Duodenal mucosa (tissue), 2 donors: ENCODE measurements around the gene RAPGEF2.

Experiments
- H3K27ac ChIP-seq: one replicate; pipeline ENCODE4 v1.7.0; 2013; ENCODE audit warnings: low read depth, low read length
- H3K27me3 ChIP-seq, 2 donors: one replicate each; pipeline ENCODE4 v1.7.0; 2013; ENCODE audit warnings: low read length in 2 of 2, control low read depth in 1 of 2; ENCODE audit not compliant: insufficient read depth in 2 of 2, control insufficient read depth in 1 of 2
- H3K36me3 ChIP-seq, 2 donors: one replicate each; pipeline ENCODE4 v1.7.0; 2013; ENCODE audit warnings: low read length in 2 of 2, control low read depth in 1 of 2; ENCODE audit not compliant: insufficient read depth in 2 of 2, control insufficient read depth in 1 of 2
- H3K4me1 ChIP-seq, 2 donors: one replicate each; pipeline ENCODE4 v1.7.0; 2013; ENCODE audit warnings: low read length in 2 of 2, control low read depth in 1 of 2; ENCODE audit not compliant: insufficient read depth in 2 of 2, control insufficient read depth in 1 of 2
- H3K4me3 ChIP-seq, 2 donors: one replicate each; pipeline ENCODE4 v1.7.0; 2013; ENCODE audit warnings: low read length in 2 of 2, low read depth in 1 of 2
- H3K9ac ChIP-seq, 2 donors: one replicate each; pipeline ENCODE4 v1.7.0; 2013; ENCODE audit warnings: low read length in 2 of 2, low read depth in 1 of 2
- H3K9me3 ChIP-seq, 2 donors: one replicate each; pipeline ENCODE4 v1.7.0; 2013; ENCODE audit warnings: low read length in 2 of 2, control low read depth in 1 of 2; ENCODE audit not compliant: control insufficient read depth in 1 of 2

Gene RAPGEF2

DNA sequence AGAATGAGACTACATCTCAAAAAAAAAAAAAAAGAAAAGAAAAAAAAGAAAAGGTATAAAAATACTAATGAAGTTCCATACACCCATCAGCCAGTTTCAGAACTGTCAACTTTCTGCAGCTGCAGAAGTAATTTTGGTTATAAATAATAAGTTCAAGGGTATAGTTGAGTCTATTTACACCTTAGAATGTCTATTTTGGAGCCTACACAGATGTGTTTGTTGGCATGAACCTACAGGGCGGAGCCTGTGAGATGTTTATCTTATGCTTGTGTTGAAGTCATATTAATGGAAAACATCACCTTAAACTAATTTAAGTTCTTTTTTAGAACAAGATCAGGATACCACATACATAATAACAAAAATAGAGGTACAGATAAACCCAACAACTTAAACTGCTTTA lies 85.8 kb downstream of the RAPGEF2 start:
- Histone ChIP-seq H3K27me3 (no peaks in the 10 kb centered on the region), H3K27ac (no peak overlapping the region), H3K9ac (no peak overlapping the region), H3K9me3 (no peaks in the 10 kb centered on the region), H3K4me1 (peaks cover 0 to 5% of the 10 kb centered on the region in 2 donors), H3K4me3 (no peak overlapping the region), H3K36me3 (no peaks in the 10 kb centered on the region)

DNA sequence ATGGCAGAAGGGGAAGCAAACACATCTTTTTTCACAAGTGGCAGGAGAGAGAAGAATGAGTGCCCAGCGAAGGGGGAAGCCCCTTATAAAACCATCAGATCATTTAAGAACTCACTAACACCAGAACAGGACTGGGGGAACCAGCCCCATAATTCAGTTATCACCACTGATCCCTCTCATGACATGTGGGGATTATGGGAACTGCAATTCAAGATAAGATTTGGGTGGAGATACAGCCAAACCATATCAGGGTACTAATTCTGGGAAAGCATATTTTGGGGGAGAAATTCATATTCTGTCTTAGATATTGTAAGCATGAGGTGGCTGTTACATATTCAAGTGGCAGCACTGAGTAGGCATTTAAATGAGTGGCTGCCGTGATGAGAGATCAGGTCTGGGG lies 87.8 kb downstream of the RAPGEF2 start:
- H3K4me1 ChIP-seq: no peaks in the 10 kb centered on the region
- no peaks in the 10 kb centered on the region for H3K9me3 ChIP-seq
- no peak overlapping the region for H3K9ac ChIP-seq
- H3K4me3 ChIP-seq: no peak overlapping the region
- no peak overlapping the region for H3K27ac ChIP-seq
- no peaks in the 10 kb centered on the region for H3K36me3 ChIP-seq
- no peaks in the 10 kb centered on the region for H3K27me3 ChIP-seq

DNA sequence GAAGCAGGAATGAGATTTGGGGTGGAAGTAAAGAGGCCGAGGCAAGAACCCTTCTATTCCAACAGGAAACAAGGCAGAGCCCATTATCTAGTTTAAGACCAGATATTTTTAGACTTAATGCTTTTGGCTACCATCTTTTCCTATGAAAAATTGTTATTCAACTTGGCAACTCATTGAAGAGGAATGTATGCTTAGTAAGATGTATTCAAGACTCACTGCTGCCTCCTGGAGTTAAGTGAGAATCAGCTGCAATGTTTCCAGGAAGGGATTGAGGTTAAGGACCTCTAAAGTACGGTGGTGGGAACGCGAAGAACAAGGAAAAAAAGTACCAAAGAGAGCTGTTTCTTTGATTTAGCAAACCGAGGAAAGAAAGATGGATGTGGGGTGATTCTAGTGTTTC lies 89.1 kb downstream of the RAPGEF2 start:
- Histone ChIP-seq H3K36me3 (no peaks in the 10 kb centered on the region), H3K27ac (no peak overlapping the region), H3K27me3 (no peaks in the 10 kb centered on the region)

DNA sequence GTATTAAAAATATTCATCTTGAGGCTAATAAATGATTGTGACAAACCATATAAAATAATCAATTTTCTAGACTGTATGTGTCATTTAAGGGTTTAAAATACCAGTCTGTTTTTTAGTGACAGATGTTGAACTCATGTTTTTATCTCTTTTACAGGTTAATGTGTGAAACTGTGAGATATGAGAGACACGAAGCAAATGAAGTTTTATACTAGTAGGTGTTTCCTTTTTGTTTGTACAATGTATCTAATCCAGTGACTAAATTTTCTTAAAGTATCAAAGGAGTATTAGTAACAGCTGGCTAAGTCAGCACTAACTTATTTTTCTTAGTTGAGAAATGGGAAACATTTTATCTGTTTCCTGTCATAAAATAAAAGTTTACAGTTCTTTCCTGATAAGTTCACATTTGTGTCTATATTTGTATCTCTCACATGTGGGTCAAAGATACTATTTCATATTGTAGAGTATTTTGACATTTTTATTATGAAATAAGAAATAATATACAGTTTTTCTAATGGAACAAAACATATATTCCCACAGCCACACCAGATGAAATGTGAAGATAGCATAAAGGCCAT lies 90.3 kb downstream of the RAPGEF2 start:
- no peak overlapping the region for H3K4me3 ChIP-seq
- H3K27me3 ChIP-seq: no peaks in the 10 kb centered on the region
- H3K36me3 ChIP-seq: no peaks in the 10 kb centered on the region
- no peak overlapping the region for H3K27ac ChIP-seq
- H3K4me1 ChIP-seq: no peaks in the 10 kb centered on the region
- no peaks in the 10 kb centered on the region for H3K9me3 ChIP-seq
- no peak overlapping the region for H3K9ac ChIP-seq

More for the DNA sequence above, 89.1 kb downstream of the RAPGEF2 start:
- Histone ChIP-seq H3K9me3 (no peaks in the 10 kb centered on the region), H3K9ac (no peak overlapping the region), H3K4me1 (no peaks in the 10 kb centered on the region), H3K4me3 (no peak overlapping the region)

DNA sequence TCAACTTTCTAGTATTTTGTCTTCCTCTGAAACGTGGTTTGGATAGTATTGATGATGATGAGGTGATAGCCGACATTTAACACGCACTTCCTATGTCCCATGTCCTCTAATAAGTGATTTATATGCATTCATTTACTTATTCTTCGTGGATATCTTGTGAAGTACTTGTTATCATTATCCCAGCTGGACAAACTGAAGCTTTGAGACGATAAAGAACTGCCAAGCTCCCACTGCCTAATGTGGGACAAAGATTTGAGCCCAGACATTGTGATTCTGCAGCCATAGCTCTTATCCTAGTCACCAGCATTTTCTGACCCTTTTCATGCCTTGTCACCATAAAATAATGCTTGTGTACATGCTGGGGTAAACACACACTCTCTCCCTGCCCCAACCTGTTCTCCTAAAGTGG lies 92.5 kb downstream of the RAPGEF2 start:
- H3K4me1 ChIP-seq: no peaks in the 10 kb centered on the region

DNA sequence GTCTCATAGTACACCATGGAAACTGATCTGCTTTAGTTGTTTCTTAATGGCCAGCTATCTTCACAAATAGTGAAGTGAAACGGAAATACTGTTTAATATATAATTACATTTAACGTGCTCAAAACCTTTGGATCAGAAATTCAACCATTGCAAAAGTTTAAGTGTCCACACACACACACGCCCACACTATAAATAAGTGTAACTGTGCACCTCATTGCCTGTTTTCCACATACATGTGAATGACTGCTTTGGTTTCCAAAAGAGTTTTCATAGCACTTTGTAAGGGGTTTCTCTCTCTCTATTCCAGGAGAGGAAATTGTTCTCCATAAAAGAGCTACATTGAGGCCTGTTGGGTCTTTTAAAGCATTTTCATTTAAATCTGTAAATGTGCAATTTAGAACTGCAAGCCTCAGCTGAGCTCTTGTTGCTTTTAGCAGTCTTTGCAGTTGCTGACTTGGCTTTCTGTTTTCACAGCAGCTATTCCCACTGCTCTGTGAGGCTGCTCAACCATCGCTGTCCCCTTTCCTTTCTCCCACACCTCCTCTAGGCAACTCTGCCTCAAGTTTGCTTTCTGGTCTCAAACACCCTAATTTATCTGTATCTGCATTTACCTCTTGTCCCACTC lies 94.5 kb downstream of the RAPGEF2 start:
- Histone ChIP-seq H3K4me3 (no peak overlapping the region), H3K9me3 (no peaks in the 10 kb centered on the region), H3K4me1 (no peaks in the 10 kb centered on the region), H3K36me3 (no peaks in the 10 kb centered on the region), H3K9ac (no peak overlapping the region), H3K27ac (no peak overlapping the region), H3K27me3 (no peaks in the 10 kb centered on the region)

More for the DNA sequence above, 92.5 kb downstream of the RAPGEF2 start:
- H3K9me3 ChIP-seq: no peaks in the 10 kb centered on the region
- no peak overlapping the region for H3K27ac ChIP-seq
- no peaks in the 10 kb centered on the region for H3K27me3 ChIP-seq
- H3K9ac ChIP-seq: no peak overlapping the region
- H3K4me3 ChIP-seq: no peak overlapping the region
- no peaks in the 10 kb centered on the region for H3K36me3 ChIP-seq

DNA sequence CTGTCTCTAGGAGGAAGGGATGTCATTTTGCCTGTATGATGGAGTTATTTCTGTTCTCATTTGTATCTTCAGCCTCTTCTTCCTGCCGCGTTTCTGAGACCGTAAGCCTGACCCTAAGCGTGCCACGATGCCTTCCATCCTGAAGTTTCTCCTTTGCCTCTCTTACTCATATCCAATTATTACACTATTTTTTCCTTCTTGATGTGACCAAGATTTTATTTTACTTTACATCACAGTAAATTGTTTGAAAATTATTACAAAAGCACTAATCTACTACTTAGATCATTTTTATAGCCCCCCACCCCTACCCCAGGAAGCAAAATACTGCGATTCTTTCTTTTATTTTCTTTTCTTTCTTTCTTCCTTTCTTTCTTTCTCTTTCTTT lies 95.0 kb downstream of the RAPGEF2 start:
- H3K36me3 ChIP-seq: no peaks in the 10 kb centered on the region
- H3K9me3 ChIP-seq: no peaks in the 10 kb centered on the region
- no peaks in the 10 kb centered on the region for H3K4me1 ChIP-seq
- no peak overlapping the region for H3K4me3 ChIP-seq
- no peaks in the 10 kb centered on the region for H3K27me3 ChIP-seq
- H3K9ac ChIP-seq: no peak overlapping the region
- H3K27ac ChIP-seq: no peak overlapping the region

DNA sequence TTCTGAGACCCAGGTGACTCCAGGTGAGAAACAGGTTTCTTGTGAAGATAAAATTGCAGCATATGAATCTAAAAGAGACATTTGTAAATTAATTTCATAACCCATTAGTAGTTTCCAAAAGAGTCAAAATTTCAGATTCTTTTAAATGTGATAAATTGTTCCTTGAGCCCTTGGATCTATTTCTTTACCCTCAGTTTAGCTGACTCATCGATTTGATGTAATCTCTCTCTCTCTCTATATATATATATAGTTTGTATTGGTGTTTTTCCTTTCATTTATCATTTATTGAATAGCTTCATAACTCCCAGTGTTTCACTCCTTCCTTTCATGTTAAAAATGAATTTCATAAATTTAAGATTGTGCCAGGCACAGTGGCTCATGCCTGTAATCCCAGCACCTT lies 96.9 kb downstream of the RAPGEF2 start:
- H3K4me3 ChIP-seq: no peak overlapping the region
- H3K9ac ChIP-seq: no peak overlapping the region
- no peaks in the 10 kb centered on the region for H3K27me3 ChIP-seq
- H3K36me3 ChIP-seq: no peaks in the 10 kb centered on the region
- H3K9me3 ChIP-seq: no peaks in the 10 kb centered on the region
- H3K27ac ChIP-seq: no peak overlapping the region
- no peaks in the 10 kb centered on the region for H3K4me1 ChIP-seq

DNA sequence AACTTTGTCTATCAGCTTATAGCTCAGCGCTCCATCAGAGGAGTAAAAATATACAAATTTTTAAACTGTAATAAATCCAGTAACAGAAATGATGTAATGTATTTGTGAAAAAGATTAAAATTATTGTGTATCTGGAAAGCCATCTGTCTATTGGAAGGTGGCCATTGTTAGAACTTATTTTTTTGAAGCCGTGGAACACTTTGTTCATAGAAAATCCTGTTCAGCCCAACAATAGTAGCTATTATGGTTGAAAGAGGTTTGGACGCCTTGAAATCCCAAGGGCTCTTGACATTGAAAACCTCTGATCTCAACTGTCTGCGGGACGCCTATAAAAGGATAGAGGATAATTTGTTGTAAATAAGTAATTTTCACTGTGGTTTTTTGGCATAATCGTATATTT lies 98.3 kb downstream of the RAPGEF2 start:
- Histone ChIP-seq H3K36me3 (no peaks in the 10 kb centered on the region), H3K4me1 (no peaks in the 10 kb centered on the region), H3K9me3 (no peaks in the 10 kb centered on the region), H3K9ac (no peak overlapping the region), H3K27me3 (no peaks in the 10 kb centered on the region), H3K27ac (no peak overlapping the region), H3K4me3 (no peak overlapping the region)

DNA sequence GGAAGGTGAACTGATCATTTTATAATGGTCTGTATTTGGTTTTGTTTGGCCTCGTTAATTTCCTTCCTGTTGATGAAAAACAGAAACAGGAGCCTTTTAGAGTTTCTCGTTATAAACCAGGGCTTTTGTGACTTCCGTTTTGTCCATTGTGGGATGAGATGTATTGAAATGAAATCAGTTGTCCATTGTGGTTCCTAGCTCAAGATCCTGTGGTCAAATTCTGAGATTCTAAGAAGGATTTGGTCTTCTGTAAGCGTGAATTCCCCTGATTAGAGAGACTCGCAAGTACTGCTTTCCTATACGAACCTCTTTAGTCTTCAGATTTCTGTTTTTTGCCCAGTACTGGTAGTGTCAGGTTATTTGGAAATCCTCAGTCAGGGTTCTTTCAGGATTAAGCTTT lies 101.7 kb downstream of the RAPGEF2 start:
- H3K27me3 ChIP-seq: no peaks in the 10 kb centered on the region
- H3K4me1 ChIP-seq: no peaks in the 10 kb centered on the region
- no peak overlapping the region for H3K9ac ChIP-seq
- no peak overlapping the region for H3K27ac ChIP-seq
- no peaks in the 10 kb centered on the region for H3K9me3 ChIP-seq
- no peak overlapping the region for H3K4me3 ChIP-seq
- no peaks in the 10 kb centered on the region for H3K36me3 ChIP-seq
